GM12891 (cell line): ENCODE data around the gene FARS2.

Experiments
- DNase-seq: peaks from one replicate; pipeline ENCODE4 v3.0.0; 2011; ENCODE audit warnings: low spot score; ENCODE audit not compliant: insufficient read length
- FAIRE-seq: peaks from 2 replicates; lab custom pipeline; 2011; peaks lifted over from hg19 to GRCh38; lab: Jason Lieb, UNC
- PAX5 ChIP-seq: IDR thresholded peaks from 2 replicates; pipeline ENCODE4 v1.6.1; 2011; ENCODE audit warnings: low read length, moderate library complexity, mild to moderate bottlenecking; ENCODE audit not compliant: insufficient read depth, severe bottlenecking
- POLR2A ChIP-seq: IDR thresholded peaks from 2 replicates; pipeline ENCODE4 v1.6.1; 2011; ENCODE audit warnings: low read depth, low read length, control low read depth
- POLR2AphosphoS5 ChIP-seq: IDR thresholded peaks from 2 replicates; pipeline ENCODE4 v1.6.1; 2011; ENCODE audit warnings: low read depth, low read length, control low read depth
- POU2F2 ChIP-seq: IDR thresholded peaks from 2 replicates; pipeline ENCODE4 v1.6.1; 2011; ENCODE audit warnings: low read depth, mild to moderate bottlenecking, control low read depth, low read length, moderate library complexity
- SPI1 ChIP-seq: IDR thresholded peaks from 2 replicates; pipeline ENCODE4 v1.6.1; 2011; ENCODE audit warnings: low read depth, low read length, control low read depth
- TAF1 ChIP-seq: IDR thresholded peaks from 2 replicates; pipeline ENCODE4 v1.6.1; 2011; ENCODE audit warnings: low read depth, low read length, control low read depth

The FARS2 gene

GRCh38 chr6:5314191-5314865 is 53.0 kb downstream of the FARS2 start:
- peak; percentile 69 for FAIRE-seq
- no peak for DNase-seq
- TF ChIP-seq TAF1, result no peak
- TF ChIP-seq POLR2AphosphoS5, result no peak
- TF ChIP-seq POU2F2, result no peak
- no peak for TF ChIP-seq SPI1
- TF ChIP-seq POLR2A, result no peak
- no peak for TF ChIP-seq PAX5

GRCh38 chr6:5315881-5316280 is 54.6 kb downstream of the FARS2 start:
- TF ChIP-seq SPI1 (no peak), PAX5 (no peak), TAF1 (no peak), POU2F2 (no peak), POLR2A (no peak), POLR2AphosphoS5 (no peak)
- DNase-seq (no peak), FAIRE-seq (no peak)

DNA sequence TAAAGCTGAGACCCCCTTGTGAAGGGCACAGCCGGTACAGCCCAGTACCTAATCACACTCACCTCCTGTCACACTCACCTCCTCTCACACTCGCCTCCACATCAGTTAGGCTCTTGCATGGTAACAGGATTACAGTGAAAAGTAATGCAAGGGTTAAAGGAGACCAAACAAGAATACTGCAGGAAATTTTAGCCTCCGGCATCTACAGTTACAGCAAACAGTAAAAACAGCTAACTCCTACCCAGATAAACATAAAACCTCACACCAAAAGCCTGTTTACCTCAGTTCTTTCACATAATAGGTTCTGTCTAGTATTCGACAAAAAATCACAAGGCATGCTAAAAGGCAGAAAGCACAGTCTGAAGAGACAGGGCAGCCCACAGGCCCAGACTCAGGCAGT is 55.6 kb downstream of the FARS2 start:
- FAIRE-seq (no peak), DNase-seq (no peak)
- TF ChIP-seq POLR2A, result no peak
- TF ChIP-seq TAF1, result no peak
- TF ChIP-seq PAX5, result no peak
- no peak for TF ChIP-seq POLR2AphosphoS5
- TF ChIP-seq SPI1, result no peak
- no peak for TF ChIP-seq POU2F2

- TF ChIP-seq POLR2AphosphoS5 (no peak), POLR2A (no peak), SPI1 (no peak), POU2F2 (no peak)
- DNase-seq, result no peak
- FAIRE-seq, result no peak
These were observed 57.4 kb downstream of the FARS2 start for GRCh38 chr6:5318617-5319272.

GRCh38 chr6:5323979-5324378 is 62.7 kb downstream of the FARS2 start:
- no peak for TF ChIP-seq SPI1
- TF ChIP-seq TAF1, result no peak
- no peak for TF ChIP-seq POU2F2
- no peak for TF ChIP-seq POLR2AphosphoS5
- TF ChIP-seq PAX5, result no peak
- no peak for TF ChIP-seq POLR2A
- DNase-seq (no peak), FAIRE-seq (no peak)

- DNase-seq, result no peak
- FAIRE-seq, result peak; percentile 28
These were observed 63.9 kb downstream of the FARS2 start for GRCh38 chr6:5325173-5325572.

DNA sequence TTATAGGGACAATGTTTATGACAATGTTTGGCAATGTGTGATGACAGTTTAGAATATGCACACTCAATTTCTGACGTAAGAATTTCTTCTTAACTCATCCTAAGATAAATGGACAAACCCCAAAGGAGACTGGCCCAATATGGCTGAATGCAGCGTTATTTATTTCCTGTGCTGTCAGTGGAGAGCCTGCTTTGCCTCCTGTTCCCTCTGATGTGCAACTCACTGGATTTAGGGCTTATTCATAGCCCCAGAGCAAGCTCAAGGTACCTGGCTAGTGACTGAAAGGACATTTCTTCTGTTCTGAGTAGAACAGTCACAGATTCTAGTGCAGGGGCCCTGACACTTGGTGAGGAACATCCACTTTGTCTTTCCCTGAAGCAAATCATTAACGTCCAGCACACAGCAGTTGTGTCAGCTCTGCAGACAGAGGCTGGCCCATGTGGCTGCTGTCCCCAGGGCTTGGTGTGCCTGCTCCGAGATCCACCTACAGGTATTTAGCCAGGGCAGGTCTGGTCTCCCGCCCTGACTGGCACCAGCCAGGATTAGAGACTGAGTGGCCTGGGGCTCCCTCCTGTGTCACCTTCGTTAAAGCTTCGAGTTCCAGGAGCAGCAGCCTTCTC is 64.8 kb downstream of the FARS2 start:
- FAIRE-seq (no peak), DNase-seq (no peak)
- no peak for TF ChIP-seq POLR2AphosphoS5
- no peak for TF ChIP-seq POLR2A
- no peak for TF ChIP-seq SPI1
- no peak for TF ChIP-seq TAF1
- TF ChIP-seq PAX5, result no peak
- no peak for TF ChIP-seq POU2F2

More at GRCh38 chr6:5325173-5325572, 63.9 kb downstream of the FARS2 start:
- no peak for TF ChIP-seq TAF1
- no peak for TF ChIP-seq POLR2A
- no peak for TF ChIP-seq POU2F2
- TF ChIP-seq PAX5, result no peak
- TF ChIP-seq POLR2AphosphoS5, result no peak
- no peak for TF ChIP-seq SPI1

- FAIRE-seq (no peak), DNase-seq (no peak)
- TF ChIP-seq SPI1 (no peak), POU2F2 (no peak), TAF1 (no peak)
These were observed 67.5 kb downstream of the FARS2 start for GRCh38 chr6:5328800-5329199.

DNA sequence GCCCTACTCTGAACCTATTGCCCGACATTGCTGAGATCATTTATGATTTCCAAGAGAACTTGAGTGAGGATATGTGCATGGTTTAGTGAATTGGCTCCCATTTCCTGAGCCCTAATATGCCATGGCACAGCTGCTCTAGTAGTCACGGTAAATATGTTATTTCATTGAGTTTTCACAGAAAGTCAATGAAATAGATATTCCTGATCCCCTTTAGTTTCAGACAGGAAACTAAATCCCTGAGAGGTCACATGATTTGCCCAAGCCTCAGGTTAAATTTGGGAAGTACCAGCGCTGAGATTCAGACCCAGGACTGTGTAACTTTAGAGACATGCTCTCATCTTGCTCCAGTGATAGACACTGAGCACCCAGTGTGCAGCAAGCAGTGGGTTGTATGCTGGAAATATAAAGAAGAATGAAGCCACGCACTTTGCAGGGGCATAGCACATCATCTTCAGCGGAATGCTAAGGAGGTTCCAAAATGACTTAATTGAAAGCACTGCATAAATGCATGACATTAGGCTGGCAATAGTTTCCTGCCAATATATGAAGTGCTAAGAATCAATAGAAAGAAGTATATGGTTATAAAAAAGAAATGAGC is 70.6 kb downstream of the FARS2 start:
- DNase-seq, result no peak

DNA sequence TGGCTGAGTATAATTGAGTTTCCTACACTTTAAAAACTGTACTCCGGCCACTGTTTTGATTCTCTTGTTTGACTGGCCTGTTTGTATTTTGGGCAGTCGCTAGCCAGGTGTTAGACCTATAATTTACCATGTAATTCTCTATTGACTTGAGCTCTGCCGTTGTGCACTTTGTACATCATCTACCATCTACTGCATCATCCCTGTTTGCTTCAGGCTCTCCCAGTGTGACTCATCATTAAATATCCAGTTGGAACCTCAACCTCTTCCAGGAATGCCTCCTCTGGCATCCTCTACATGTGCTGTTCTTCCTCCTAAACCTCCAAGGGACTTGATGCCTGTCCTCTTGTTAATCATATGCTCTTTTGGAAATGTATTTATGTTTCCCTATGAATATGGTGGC is 72.3 kb downstream of the FARS2 start:
- FAIRE-seq, result no peak
- TF ChIP-seq TAF1 (no peak), PAX5 (no peak), POLR2A (no peak), SPI1 (no peak), POU2F2 (no peak), POLR2AphosphoS5 (no peak)
- no peak for DNase-seq

More for the DNA sequence above, 70.6 kb downstream of the FARS2 start:
- FAIRE-seq, result no peak
- TF ChIP-seq TAF1 (no peak), SPI1 (no peak), POU2F2 (no peak), POLR2A (no peak), PAX5 (no peak), POLR2AphosphoS5 (no peak)
